Measurements from ENCODE around the gene NT5DC4.
A peak's percentile ranks its signal among the peaks of the same experiment; 100 is the strongest.

NT5DC4 gene

GRCh38 chr2:112723547-112723940, 2.7 kb downstream of the NT5DC4 start:
- no peak for DNase-seq (ENCODE audit: low spot score)

GRCh38 chr2:112723995-112724394, 3.2 kb downstream of the NT5DC4 start:
- DNase-seq (ENCODE audit: low spot score): no peak

GRCh38 chr2:112724591-112725525, 4.0 kb downstream of the NT5DC4 start:
- DNase-seq (ENCODE audit: low spot score): peak; percentile 28

GRCh38 chr2:112725545-112726457, 5.0 kb downstream of the NT5DC4 start:
- no peak for DNase-seq (ENCODE audit: low spot score)

- peak; percentile 96 for DNase-seq (ENCODE audit: low spot score)
Observed at GRCh38 chr2:112726487-112727190, 5.8 kb downstream of the NT5DC4 start.

- no peak for DNase-seq (ENCODE audit: low spot score)
Observed at GRCh38 chr2:112727276-112728028, 6.6 kb downstream of the NT5DC4 start.

- DNase-seq (ENCODE audit: low spot score): no peak
Observed at GRCh38 chr2:112728029-112728362, 7.2 kb downstream of the NT5DC4 start.

GRCh38 chr2:112728378-112729175, 7.8 kb downstream of the NT5DC4 start:
- no peak for DNase-seq (ENCODE audit: low spot score)

- DNase-seq (ENCODE audit: low spot score): no peak
Observed at GRCh38 chr2:112730216-112730615, 9.4 kb downstream of the NT5DC4 start.

- no peak for DNase-seq (ENCODE audit: low spot score)
Observed at GRCh38 chr2:112730791-112731190, 10.0 kb downstream of the NT5DC4 start.

GRCh38 chr2:112731479-112731878, 10.7 kb downstream of the NT5DC4 start:
- DNase-seq (ENCODE audit: low spot score): no peak

- no peak for DNase-seq (ENCODE audit: low spot score)
Observed at GRCh38 chr2:112733456-112733855, 12.6 kb downstream of the NT5DC4 start.

- no peak for DNase-seq (ENCODE audit: low spot score)
Observed at GRCh38 chr2:112733871-112734270, 13.1 kb downstream of the NT5DC4 start.

GRCh38 chr2:112737542-112738232, 16.9 kb downstream of the NT5DC4 start:
- no peak for DNase-seq (ENCODE audit: low spot score)

- no peak for DNase-seq (ENCODE audit: low spot score)
Observed at GRCh38 chr2:112740527-112740926, 19.7 kb downstream of the NT5DC4 start.

GRCh38 chr2:112749755-112750559, 29.1 kb downstream of the NT5DC4 start:
- peak; percentile 89 for DNase-seq (ENCODE audit: low spot score)

- DNase-seq (ENCODE audit: low spot score): no peak
Observed at GRCh38 chr2:112750560-112750843, 29.7 kb downstream of the NT5DC4 start.

GRCh38 chr2:112751451-112752197, 30.8 kb downstream of the NT5DC4 start:
- no peak for DNase-seq (ENCODE audit: low spot score)

- DNase-seq (ENCODE audit: low spot score): no peak
Observed at GRCh38 chr2:112752667-112753066, 31.8 kb downstream of the NT5DC4 start.
